HL-60 (cell line): ENCODE measurements around the gene FGF3.

Experiments
- CTCF ChIP-seq: IDR thresholded peaks from one replicate; pipeline ENCODE4 v1.5.1; 2011; ENCODE audit warnings: low read length, control low read depth, inconsistent platforms; ENCODE audit not compliant: insufficient read depth
- POLR2AphosphoS5 ChIP-seq: IDR thresholded peaks from 2 replicates; pipeline ENCODE4 v1.6.1; 2012; ENCODE audit warnings: low read depth
- TF ChIP-seq, protein P1 (sequence below): IDR thresholded peaks from 2 replicates; pipeline ENCODE4 v1.6.1; 2012; ENCODE audit warnings: low read depth; ENCODE audit not compliant: insufficient replicate concordance

- TF ChIP-seq CTCF = no peak
- TF ChIP-seq, protein P1, sequence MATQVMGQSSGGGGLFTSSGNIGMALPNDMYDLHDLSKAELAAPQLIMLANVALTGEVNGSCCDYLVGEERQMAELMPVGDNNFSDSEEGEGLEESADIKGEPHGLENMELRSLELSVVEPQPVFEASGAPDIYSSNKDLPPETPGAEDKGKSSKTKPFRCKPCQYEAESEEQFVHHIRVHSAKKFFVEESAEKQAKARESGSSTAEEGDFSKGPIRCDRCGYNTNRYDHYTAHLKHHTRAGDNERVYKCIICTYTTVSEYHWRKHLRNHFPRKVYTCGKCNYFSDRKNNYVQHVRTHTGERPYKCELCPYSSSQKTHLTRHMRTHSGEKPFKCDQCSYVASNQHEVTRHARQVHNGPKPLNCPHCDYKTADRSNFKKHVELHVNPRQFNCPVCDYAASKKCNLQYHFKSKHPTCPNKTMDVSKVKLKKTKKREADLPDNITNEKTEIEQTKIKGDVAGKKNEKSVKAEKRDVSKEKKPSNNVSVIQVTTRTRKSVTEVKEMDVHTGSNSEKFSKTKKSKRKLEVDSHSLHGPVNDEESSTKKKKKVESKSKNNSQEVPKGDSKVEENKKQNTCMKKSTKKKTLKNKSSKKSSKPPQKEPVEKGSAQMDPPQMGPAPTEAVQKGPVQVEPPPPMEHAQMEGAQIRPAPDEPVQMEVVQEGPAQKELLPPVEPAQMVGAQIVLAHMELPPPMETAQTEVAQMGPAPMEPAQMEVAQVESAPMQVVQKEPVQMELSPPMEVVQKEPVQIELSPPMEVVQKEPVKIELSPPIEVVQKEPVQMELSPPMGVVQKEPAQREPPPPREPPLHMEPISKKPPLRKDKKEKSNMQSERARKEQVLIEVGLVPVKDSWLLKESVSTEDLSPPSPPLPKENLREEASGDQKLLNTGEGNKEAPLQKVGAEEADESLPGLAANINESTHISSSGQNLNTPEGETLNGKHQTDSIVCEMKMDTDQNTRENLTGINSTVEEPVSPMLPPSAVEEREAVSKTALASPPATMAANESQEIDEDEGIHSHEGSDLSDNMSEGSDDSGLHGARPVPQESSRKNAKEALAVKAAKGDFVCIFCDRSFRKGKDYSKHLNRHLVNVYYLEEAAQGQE = no peak
- TF ChIP-seq POLR2AphosphoS5 = no peak
Observed at GRCh38 chr11:69860796-69861445, 41.7 kb upstream of the FGF3 start.
